ENCODE measurements around the gene TRMT1.

DNA sequence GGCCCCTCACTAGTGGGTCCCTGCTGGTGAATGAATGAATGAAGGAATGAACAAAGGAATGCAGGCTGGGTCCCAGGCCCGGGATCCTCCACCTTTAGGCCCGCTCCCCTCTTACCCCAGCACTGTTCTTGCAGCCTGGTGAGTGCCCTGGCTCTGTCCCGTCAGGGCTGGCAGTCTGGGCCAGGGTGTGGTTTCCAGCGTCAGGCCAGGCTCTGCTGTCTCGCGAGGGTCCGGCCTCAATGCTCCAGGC lies 14.2 kb downstream of the TRMT1 start:
- TF ChIP-seq CTCF (IDR thresholded peaks at IDR 0.05) (no peak), POLR2A (IDR thresholded peaks at IDR 0.05) (no peak)
